HepG2 (cell line): ENCODE data around the gene TBCD. TPM values are rescaled to one million over a fixed set of nuclear protein-coding genes. Genes with fewer than 3 reads are reported as not detected.

ENCODE experiments used
- AGO1 ChIP-seq: fragments of 200-400 bp; formaldehyde crosslinking; IDR thresholded peaks from 2 replicates; pipeline ENCODE4 v1.6.1; 2017; ENCODE audit warnings: mild to moderate bottlenecking, low read depth, low read length, moderate library complexity; ENCODE audit not compliant: poor library complexity, severe bottlenecking
- CBX2 ChIP-seq, 2 experiments: fragments of 200-600 bp in 1 of 2; sonication (generic); formaldehyde crosslinking in 1 of 2; IDR thresholded peaks; 2 replicates each; pipeline versions ENCODE4 v1.7.0 to v1.8.1; 2018 to 2022; ENCODE audit warnings: low read depth in 2 of 2, low read length in 1 of 2, mild to moderate bottlenecking in 1 of 2, missing genetic modification reagents in 1 of 2
- GATAD2A ChIP-seq: IDR thresholded peaks from 2 replicates; pipeline ENCODE4 v1.6.1; 2016
- HOXA5 ChIP-seq: sonication (generic); formaldehyde crosslinking; IDR thresholded peaks from 2 replicates; pipeline ENCODE4 v1.4.0; 2020; ENCODE audit warnings: missing genetic modification reagents
- KLF12 ChIP-seq: sonication (generic); formaldehyde crosslinking; IDR thresholded peaks from 2 replicates; pipeline ENCODE4 v1.4.0; 2020; ENCODE audit warnings: missing genetic modification reagents, borderline replicate concordance
- MEIS1 ChIP-seq: sonication (generic); formaldehyde crosslinking; IDR thresholded peaks from 2 replicates; pipeline ENCODE4 v1.9.0; 2021; ENCODE audit warnings: mild to moderate bottlenecking, missing genetic modification reagents, moderate library complexity, borderline replicate concordance
- MTF1 ChIP-seq: sonication (generic); formaldehyde crosslinking; IDR thresholded peaks from 2 replicates; pipeline ENCODE4 v1.5.0; 2020; ENCODE audit warnings: missing genetic modification reagents
- POGZ ChIP-seq: sonication (generic); formaldehyde crosslinking; IDR thresholded peaks from 2 replicates; pipeline ENCODE4 v1.4.0; 2020; ENCODE audit warnings: mild to moderate bottlenecking, missing genetic modification reagents
- RFX3 ChIP-seq: IDR thresholded peaks from 2 replicates; pipeline ENCODE4 v1.6.1; 2016; ENCODE audit warnings: missing biosample characterization, missing genetic modification reagents
- SMYD3 ChIP-seq: sonication (generic); formaldehyde crosslinking; IDR thresholded peaks from 2 replicates; pipeline ENCODE4 v1.8.1; 2023; ENCODE audit warnings: mild to moderate bottlenecking, missing genetic modification reagents
- SRSF9 ChIP-seq: fragments of 200-400 bp; formaldehyde crosslinking; IDR thresholded peaks from 2 replicates; pipeline ENCODE4 v1.6.1; 2018; ENCODE audit warnings: borderline replicate concordance, mild to moderate bottlenecking, low read depth, low read length; ENCODE audit not compliant: insufficient read depth, poor library complexity, severe bottlenecking
- TBX3 ChIP-seq: fragments of 450-650 bp; IDR thresholded peaks from 2 replicates; pipeline ENCODE4 v1.6.1; 2017; ENCODE audit warnings: antibody characterized with exemption, mild to moderate bottlenecking, inconsistent platforms, borderline replicate concordance
- ZFP82 ChIP-seq: sonication (generic); formaldehyde crosslinking; IDR thresholded peaks from 2 replicates; pipeline ENCODE4 v1.5.1; 2020; ENCODE audit warnings: mild to moderate bottlenecking, missing genetic modification reagents, borderline replicate concordance
- ZNF101 ChIP-seq: sonication (generic); formaldehyde crosslinking; IDR thresholded peaks from 2 replicates; pipeline ENCODE4 v1.4.0; 2020; ENCODE audit warnings: mild to moderate bottlenecking, low read depth, missing genetic modification reagents, borderline replicate concordance
- ZNF121 ChIP-seq: sonication (generic); formaldehyde crosslinking; IDR thresholded peaks from 2 replicates; pipeline ENCODE4 v1.5.0; 2020; ENCODE audit warnings: mild to moderate bottlenecking, missing genetic modification reagents
- ZNF383 ChIP-seq: sonication (generic); formaldehyde crosslinking; IDR thresholded peaks from 2 replicates; pipeline ENCODE4 v1.4.0; 2020; ENCODE audit warnings: missing genetic modification reagents, mild to moderate bottlenecking, borderline replicate concordance
- ZNF589 ChIP-seq: sonication (generic); formaldehyde crosslinking; conservative IDR thresholded peaks from 2 replicates; pipeline ENCODE4 v1.8.0; 2022; ENCODE audit warnings: mild to moderate bottlenecking, moderate library complexity, missing genetic modification reagents
- ZNF772 ChIP-seq: sonication (generic); formaldehyde crosslinking; IDR thresholded peaks from 2 replicates; pipeline ENCODE4 v1.5.0; 2020; ENCODE audit warnings: mild to moderate bottlenecking, missing genetic modification reagents
- ZNF878 ChIP-seq: sonication (generic); formaldehyde crosslinking; IDR thresholded peaks from 2 replicates; pipeline ENCODE4 v1.8.1; 2023; ENCODE audit warnings: mild to moderate bottlenecking, missing genetic modification reagents, moderate library complexity
- polyA plus RNA-seq, 8 experiments: library from polyadenylated mRNA; depleted of rRNA in 3 of 8; stranded (reverse) in 7 of 8; unstranded in 1 of 8; fragments of >200 nt; fragmentation: Illumina TruSeq in 4 of 8; extraction: Trizol in 4 of 8; gene quantifications; 2 replicates each; pipeline versions ENCODE4 v1.2.1 to v1.2.3, GENCODE V29; 2011 to 2016; ENCODE audit warnings: low read depth in 4 of 8, missing spikeins in 1 of 8, mixed read lengths in 1 of 8; ENCODE audit not compliant: insufficient read depth in 1 of 8
- total RNA-seq, 5 experiments: library from RNA; depleted of rRNA; stranded (reverse); fragments of >200 nt; fragmentation: Illumina TruSeq; extraction: Trizol; gene quantifications; 2 replicates each; pipeline ENCODE4 v1.2.3, GENCODE V29; 2016; ENCODE audit warnings: low read depth in 1 of 5
- TF ChIP-seq, protein P1 (sequence below): IDR thresholded peaks from 2 replicates; pipeline ENCODE4 v1.6.1; 2016; ENCODE audit warnings: low read depth, borderline replicate concordance
- TF ChIP-seq, protein P2 (sequence below): sonication (generic); formaldehyde crosslinking; IDR thresholded peaks from 2 replicates; pipeline ENCODE4 v1.4.0; 2020; ENCODE audit warnings: mild to moderate bottlenecking, missing genetic modification reagents
- TF ChIP-seq, protein P3 (sequence below): sonication (generic); formaldehyde crosslinking; IDR thresholded peaks from 2 replicates; pipeline ENCODE4 v1.4.0; 2020; ENCODE audit warnings: missing genetic modification reagents, borderline replicate concordance
- TF ChIP-seq, protein P4 (sequence below): sonication (generic); formaldehyde crosslinking; IDR thresholded peaks from 2 replicates; pipeline ENCODE4 v1.5.0; 2020; ENCODE audit warnings: mild to moderate bottlenecking, missing genetic modification reagents
- TF ChIP-seq, protein P5 (sequence below): sonication (generic); formaldehyde crosslinking; IDR thresholded peaks from 2 replicates; pipeline ENCODE4 v1.8.0; 2022; ENCODE audit warnings: low read depth, missing genetic modification reagents

TBCD gene
- total and polyA plus RNA-seq, 2 of the 13 experiments (the other 11 are each of a cell fraction or from before 2014, with no cell fraction given): 33.9 to 54.8 TPM

DNA sequence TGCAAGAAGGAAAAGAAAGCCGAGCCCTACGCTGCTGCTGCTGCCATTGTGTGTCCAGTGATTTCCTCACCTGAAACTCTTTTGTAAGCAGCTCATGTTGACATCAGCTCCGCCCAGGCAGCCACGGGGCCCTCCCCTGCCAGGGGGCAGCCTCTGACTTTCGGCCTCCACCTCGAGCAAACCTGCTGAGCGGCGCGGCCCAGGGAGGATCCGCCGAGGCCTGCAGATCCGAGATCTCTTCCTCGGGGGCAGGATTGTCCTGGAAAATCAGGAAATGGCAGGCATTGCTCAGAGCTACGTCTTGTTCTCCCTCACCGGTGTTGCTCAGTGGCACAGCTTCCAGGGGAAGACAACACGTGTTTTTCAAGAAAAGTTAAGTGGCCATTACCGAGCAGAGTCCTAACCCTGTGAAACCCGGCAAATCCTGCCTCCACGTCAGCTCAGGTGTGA, 123.6 kb downstream of the TBCD start (continued):
- TF ChIP-seq TBX3 (no peak), ZNF383 (CRISPR knock-in tag) (no peak), GATAD2A (CRISPR knock-in tag) (no peak), ZNF101 (no peak), POGZ (CRISPR knock-in tag) (no peak), HOXA5 (CRISPR knock-in tag) (no peak), AGO1 (no peak), KLF12 (CRISPR knock-in tag) (no peak), ZNF589 (CRISPR knock-in tag) (no peak), MEIS1 (no peak), ZFP82 (no peak), SRSF9 (no peak), CBX2 (IDR thresholded peaks at IDR 0.05; ENCODE audit: low read depth, low read length) (no peak), CBX2 (CRISPR knock-in tag; IDR thresholded peaks at IDR 0.05; ENCODE audit: low read depth) (no peak), SMYD3 (CRISPR knock-in tag) (no peak), RFX3 (CRISPR knock-in tag) (no peak), MTF1 (CRISPR knock-in tag) (no peak), ZNF121 (CRISPR knock-in tag) (no peak), ZNF772 (CRISPR knock-in tag) (0 out of 2 replicates have a peak, but pooled peaks have one; percentile 24), ZNF878 (CRISPR knock-in tag) (no peak)
- TF ChIP-seq, protein P1, sequence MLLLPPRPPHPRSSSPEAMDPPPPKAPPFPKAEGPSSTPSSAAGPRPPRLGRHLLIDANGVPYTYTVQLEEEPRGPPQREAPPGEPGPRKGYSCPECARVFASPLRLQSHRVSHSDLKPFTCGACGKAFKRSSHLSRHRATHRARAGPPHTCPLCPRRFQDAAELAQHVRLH (CRISPR knock-in tag): no peak
- TF ChIP-seq, protein P2, sequence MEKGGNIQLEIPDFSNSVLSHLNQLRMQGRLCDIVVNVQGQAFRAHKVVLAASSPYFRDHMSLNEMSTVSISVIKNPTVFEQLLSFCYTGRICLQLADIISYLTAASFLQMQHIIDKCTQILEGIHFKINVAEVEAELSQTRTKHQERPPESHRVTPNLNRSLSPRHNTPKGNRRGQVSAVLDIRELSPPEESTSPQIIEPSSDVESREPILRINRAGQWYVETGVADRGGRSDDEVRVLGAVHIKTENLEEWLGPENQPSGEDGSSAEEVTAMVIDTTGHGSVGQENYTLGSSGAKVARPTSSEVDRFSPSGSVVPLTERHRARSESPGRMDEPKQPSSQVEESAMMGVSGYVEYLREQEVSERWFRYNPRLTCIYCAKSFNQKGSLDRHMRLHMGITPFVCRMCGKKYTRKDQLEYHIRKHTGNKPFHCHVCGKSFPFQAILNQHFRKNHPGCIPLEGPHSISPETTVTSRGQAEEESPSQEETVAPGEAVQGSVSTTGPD (CRISPR knock-in tag): no peak
- TF ChIP-seq, protein P3, sequence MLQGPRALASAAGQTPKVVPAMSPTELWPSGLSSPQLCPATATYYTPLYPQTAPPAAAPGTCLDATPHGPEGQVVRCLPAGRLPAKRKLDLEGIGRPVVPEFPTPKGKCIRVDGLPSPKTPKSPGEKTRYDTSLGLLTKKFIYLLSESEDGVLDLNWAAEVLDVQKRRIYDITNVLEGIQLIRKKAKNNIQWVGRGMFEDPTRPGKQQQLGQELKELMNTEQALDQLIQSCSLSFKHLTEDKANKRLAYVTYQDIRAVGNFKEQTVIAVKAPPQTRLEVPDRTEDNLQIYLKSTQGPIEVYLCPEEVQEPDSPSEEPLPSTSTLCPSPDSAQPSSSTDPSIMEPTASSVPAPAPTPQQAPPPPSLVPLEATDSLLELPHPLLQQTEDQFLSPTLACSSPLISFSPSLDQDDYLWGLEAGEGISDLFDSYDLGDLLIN (CRISPR knock-in tag): no peak
- TF ChIP-seq, protein P4, sequence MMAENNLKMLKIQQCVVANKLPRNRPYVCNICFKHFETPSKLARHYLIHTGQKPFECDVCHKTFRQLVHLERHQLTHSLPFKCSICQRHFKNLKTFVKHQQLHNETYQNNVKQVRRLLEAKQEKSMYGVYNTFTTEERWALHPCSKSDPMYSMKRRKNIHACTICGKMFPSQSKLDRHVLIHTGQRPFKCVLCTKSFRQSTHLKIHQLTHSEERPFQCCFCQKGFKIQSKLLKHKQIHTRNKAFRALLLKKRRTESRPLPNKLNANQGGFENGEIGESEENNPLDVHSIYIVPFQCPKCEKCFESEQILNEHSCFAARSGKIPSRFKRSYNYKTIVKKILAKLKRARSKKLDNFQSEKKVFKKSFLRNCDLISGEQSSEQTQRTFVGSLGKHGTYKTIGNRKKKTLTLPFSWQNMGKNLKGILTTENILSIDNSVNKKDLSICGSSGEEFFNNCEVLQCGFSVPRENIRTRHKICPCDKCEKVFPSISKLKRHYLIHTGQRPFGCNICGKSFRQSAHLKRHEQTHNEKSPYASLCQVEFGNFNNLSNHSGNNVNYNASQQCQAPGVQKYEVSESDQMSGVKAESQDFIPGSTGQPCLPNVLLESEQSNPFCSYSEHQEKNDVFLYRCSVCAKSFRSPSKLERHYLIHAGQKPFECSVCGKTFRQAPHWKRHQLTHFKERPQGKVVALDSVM: peak; percentile 94
- TF ChIP-seq, protein P5, sequence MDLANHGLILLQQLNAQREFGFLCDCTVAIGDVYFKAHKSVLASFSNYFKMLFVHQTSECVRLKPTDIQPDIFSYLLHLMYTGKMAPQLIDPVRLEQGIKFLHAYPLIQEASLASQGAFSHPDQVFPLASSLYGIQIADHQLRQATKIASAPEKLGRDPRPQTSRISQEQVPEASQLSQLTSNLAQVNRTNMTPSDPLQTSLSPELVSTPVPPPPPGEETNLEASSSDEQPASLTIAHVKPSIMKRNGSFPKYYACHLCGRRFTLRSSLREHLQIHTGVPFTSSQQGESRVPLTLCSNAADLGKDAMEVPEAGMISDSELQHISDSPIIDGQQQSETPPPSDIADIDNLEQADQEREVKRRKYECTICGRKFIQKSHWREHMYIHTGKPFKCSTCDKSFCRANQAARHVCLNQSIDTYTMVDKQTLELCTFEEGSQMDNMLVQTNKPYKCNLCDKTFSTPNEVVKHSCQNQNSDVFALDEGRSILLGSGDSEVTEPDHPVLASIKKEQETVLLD (CRISPR knock-in tag): no peak
